Keratinocyte (primary cell): Measurements from ENCODE around the gene S100A2.
"Not testable (repeated sequence)": the region's sequence is repeated elsewhere in the genome, so short reads cannot be mapped to it uniquely, and the experiment has no call there.

Source experiments
- CTCF ChIP-seq, 3 experiments: IDR thresholded peaks in 1 of 3; conservative IDR thresholded peaks in 1 of 3; optimal IDR thresholded peaks in 1 of 3; 2 replicates in 2 of 3; 3 replicates in 1 of 3; pipeline versions ENCODE3 to v1.5.1; 2011; ENCODE audit warnings: low read length in 3 of 3, mild to moderate bottlenecking in 3 of 3, moderate library complexity in 2 of 3, control low read depth in 1 of 3, inconsistent platforms in 1 of 3; ENCODE audit not compliant: insufficient read depth in 2 of 3; ENCODE audit errors: extremely low read depth in 1 of 3
- EZH2 ChIP-seq: IDR thresholded peaks from one replicate; pipeline ENCODE4 v1.6.1; 2012; ENCODE audit warnings: inconsistent platforms, mild to moderate bottlenecking, low read length, moderate library complexity

GRCh38 chr1:153588033-153588432 is 22.4 kb upstream of the S100A2 start:
- TF ChIP-seq CTCF (optimal IDR thresholded peaks at IDR 0.05 in 1 of 3, IDR thresholded peaks at IDR 0.05 in 1 of 3, conservative IDR thresholded peaks at IDR 0.05 in 1 of 3; ENCODE audit: extremely low read depth in 1 of 3, insufficient read depth in 2 of 3, low read length in 3 of 3); EZH2: not testable (repeated sequence)
